Measurements from ENCODE around the gene PRR23B.
"Not testable (repeated sequence)": the region's sequence is repeated elsewhere in the genome, so short reads cannot be mapped to it uniquely, and the experiment has no call there.

The PRR23B gene

GRCh38 chr3:139020868-139021234 lies at the start of gene PRR23B:
TSS of gene PRR23B (minus strand) at chr3:139020926. CDS start at chr3:139020661, 265 bp downstream.
- DNase-seq (ENCODE audit: low read depth), result no peak

GRCh38 chr3:139062918-139063317 lies 42.2 kb upstream of the PRR23B start:
- DNase-seq (ENCODE audit: low read depth), result no peak

- DNase-seq (ENCODE audit: low read depth), result no peak
Measured at GRCh38 chr3:139052802-139053600, 32.3 kb upstream of the PRR23B start.

GRCh38 chr3:139044366-139045210 lies 23.9 kb upstream of the PRR23B start, which contains the start of gene PRR23C:
TSS of gene PRR23C (minus strand) at chr3:139044892. CDS start at chr3:139044620, 272 bp downstream.
- DNase-seq (ENCODE audit: low read depth), result no peak

- no peak for DNase-seq (ENCODE audit: low read depth)
Measured at GRCh38 chr3:139043554-139044365, 23.0 kb upstream of the PRR23B start.

- no peak for DNase-seq (ENCODE audit: low read depth)
Measured at GRCh38 chr3:139037478-139037877, 16.8 kb upstream of the PRR23B start.

- DNase-seq (ENCODE audit: low read depth), result no peak
Measured at GRCh38 chr3:139032326-139033002, 11.7 kb upstream of the PRR23B start.

GRCh38 chr3:139030576-139030975 lies 9.8 kb upstream of the PRR23B start:
- DNase-seq (ENCODE audit: low read depth), result not testable (repeated sequence)

- no peak for DNase-seq (ENCODE audit: low read depth)
Measured at GRCh38 chr3:139024968-139025367, 4.2 kb upstream of the PRR23B start.

GRCh38 chr3:139020036-139020867 lies 474 bp downstream of the PRR23B start:
- no peak for DNase-seq (ENCODE audit: low read depth)

GRCh38 chr3:139016430-139017048 lies 4.2 kb downstream of the PRR23B start:
- no peak for DNase-seq (ENCODE audit: low read depth)

- no peak for DNase-seq (ENCODE audit: low read depth)
Measured at GRCh38 chr3:139006051-139006716, 14.5 kb downstream of the PRR23B start, which contains the start of gene PRR23A. TSS of gene PRR23A (minus strand) at chr3:139006268. CDS start at chr3:139006268, 0 bp downstream.

GRCh38 chr3:139005356-139005993 lies 15.3 kb downstream of the PRR23B start:
- DNase-seq (ENCODE audit: low read depth), result no peak

- DNase-seq (ENCODE audit: low read depth), result no peak
Measured at GRCh38 chr3:138995706-138996105, 25.0 kb downstream of the PRR23B start.

- no peak for DNase-seq (ENCODE audit: low read depth)
Measured at GRCh38 chr3:138987181-138987580, 33.5 kb downstream of the PRR23B start.

- no peak for DNase-seq (ENCODE audit: low read depth)
Measured at GRCh38 chr3:138985932-138986331, 34.8 kb downstream of the PRR23B start.

- DNase-seq (ENCODE audit: low read depth), result no peak
Measured at GRCh38 chr3:138984816-138985215, 35.9 kb downstream of the PRR23B start.

- no peak for DNase-seq (ENCODE audit: low read depth)
Measured at GRCh38 chr3:138976047-138976446, 44.7 kb downstream of the PRR23B start.

- no peak for DNase-seq (ENCODE audit: low read depth)
Measured at GRCh38 chr3:138975351-138975750, 45.4 kb downstream of the PRR23B start.
